CD8-positive, alpha-beta memory T cell (primary cell): ENCODE results near the gene DICER1. TPM values are rescaled to one million over a fixed set of nuclear protein-coding genes. Genes with fewer than 3 reads are reported as not detected.

Source experiments
- CTCF ChIA-PET: fragments of 350-600 bp; sonication (Branson Sonifier 250); formaldehyde crosslinking; loops from one replicate; lab custom pipeline; 2021; ENCODE audit warnings: antibody characterized with exemption; lab: Charles Lee
- POLR2A ChIA-PET: fragments of 350-600 bp; sonication (Branson Sonifier 250); formaldehyde crosslinking; loops from one replicate; lab custom pipeline; 2021; ENCODE audit warnings: antibody characterized with exemption; lab: Charles Lee
- DNase-seq, 5 donors: peaks; one replicate each; pipeline versions ENCODE4 v3.0.0 to v3.0.0-alpha.2; 2020 to 2022; ENCODE audit warnings: mixed read lengths in 1 of 5
- H3K27ac ChIP-seq: one replicate; pipeline ENCODE4 v1.7.0; 2013; ENCODE audit warnings: low read depth, mild to moderate bottlenecking, low read length, moderate library complexity
- H3K27me3 ChIP-seq: 2 replicates; pipeline ENCODE4 v1.7.0; 2013; ENCODE audit warnings: low read length, mild to moderate bottlenecking; ENCODE audit not compliant: insufficient read depth, poor library complexity, severe bottlenecking
- H3K36me3 ChIP-seq: 2 replicates; pipeline ENCODE4 v1.7.0; 2013; ENCODE audit warnings: mild to moderate bottlenecking, low read length, moderate library complexity; ENCODE audit not compliant: insufficient read depth
- H3K4me1 ChIP-seq: 2 replicates; pipeline ENCODE4 v1.7.0; 2013; ENCODE audit warnings: mild to moderate bottlenecking, low read length, moderate library complexity; ENCODE audit not compliant: insufficient read depth
- H3K4me3 ChIP-seq: 2 replicates; pipeline ENCODE4 v1.7.0; 2013; ENCODE audit warnings: mild to moderate bottlenecking, low read length
- H3K9me3 ChIP-seq: 2 replicates; pipeline ENCODE4 v1.7.0; 2013; ENCODE audit warnings: mild to moderate bottlenecking, low read length
- H3K27ac Mint-ChIP-seq, 8 donors: one replicate each; pipeline ENCODE4 v1.8.0; 2020 to 2021; ENCODE audit warnings: mixed read lengths in 8 of 8, mild to moderate bottlenecking in 6 of 8, inconsistent platforms in 3 of 8, moderate library complexity in 3 of 8
- H3K27me3 Mint-ChIP-seq, 2 donors: one replicate each; pipeline ENCODE4 v1.8.0; 2020 to 2021; ENCODE audit warnings: mixed read lengths in 2 of 2, mild to moderate bottlenecking in 1 of 2, moderate library complexity in 1 of 2
- H3K36me3 Mint-ChIP-seq, 3 donors: one replicate each; pipeline ENCODE4 v1.8.0; 2020 to 2021; ENCODE audit warnings: mixed read lengths in 3 of 3, inconsistent platforms in 1 of 3, mild to moderate bottlenecking in 1 of 3
- H3K4me1 Mint-ChIP-seq, 3 donors: one replicate each; pipeline ENCODE4 v1.8.0; 2020 to 2021; ENCODE audit warnings: mixed read lengths in 3 of 3, inconsistent platforms in 1 of 3, mild to moderate bottlenecking in 1 of 3
- H3K4me3 Mint-ChIP-seq, 7 donors: one replicate each; pipeline ENCODE4 v1.8.0; 2020 to 2021; ENCODE audit warnings: mixed read lengths in 7 of 7, mild to moderate bottlenecking in 6 of 7, moderate library complexity in 4 of 7, inconsistent platforms in 2 of 7
- H3K9me3 Mint-ChIP-seq, 5 donors: one replicate each; pipeline ENCODE4 v1.8.0; 2020 to 2022; ENCODE audit warnings: mixed read lengths in 5 of 5, mild to moderate bottlenecking in 3 of 5, moderate library complexity in 2 of 5, inconsistent platforms in 1 of 5
- polyA plus RNA-seq: library from polyadenylated mRNA; unstranded; fragments of 300-500 nt; fragmentation: Illumina TruSeq; gene quantifications from one replicate; pipeline ENCODE4 v1.2.3, GENCODE V29; 2021
- total RNA-seq, 2 experiments: library from RNA; stranded (reverse); gene quantifications; one replicate each; pipeline ENCODE4 v1.2.3, GENCODE V29; 2021

DICER1 gene
- total and polyA plus RNA-seq, 3 experiments from 2014 or later: 15.0 to 62.0 (median 57.9) TPM

- Mint-ChIP-seq H3K4me1 (peaks cover 7 to 15% (median 10%) of the 10 kb centered on the region in 3 donors), H3K4me3 (no peak overlapping the region), H3K27ac (no peak overlapping the region), H3K36me3 (no peaks in the 10 kb centered on the region), H3K9me3 (no peaks in the 10 kb centered on the region), H3K27me3 (no peaks in the 10 kb centered on the region)
- Histone ChIP-seq H3K9me3 (no peaks in the 10 kb centered on the region), H3K4me1 (no peaks in the 10 kb centered on the region), H3K36me3 (no peaks in the 10 kb centered on the region), H3K27ac (no peak overlapping the region), H3K27me3 (no peaks in the 10 kb centered on the region), H3K4me3 (no peak overlapping the region)
- DNase-seq: no peak
- ChIA-PET POLR2A (no interaction called here), CTCF (no interaction called here)
Measured at GRCh38 chr14:95056476-95056875, 100.9 kb downstream of the DICER1 start.

DNA sequence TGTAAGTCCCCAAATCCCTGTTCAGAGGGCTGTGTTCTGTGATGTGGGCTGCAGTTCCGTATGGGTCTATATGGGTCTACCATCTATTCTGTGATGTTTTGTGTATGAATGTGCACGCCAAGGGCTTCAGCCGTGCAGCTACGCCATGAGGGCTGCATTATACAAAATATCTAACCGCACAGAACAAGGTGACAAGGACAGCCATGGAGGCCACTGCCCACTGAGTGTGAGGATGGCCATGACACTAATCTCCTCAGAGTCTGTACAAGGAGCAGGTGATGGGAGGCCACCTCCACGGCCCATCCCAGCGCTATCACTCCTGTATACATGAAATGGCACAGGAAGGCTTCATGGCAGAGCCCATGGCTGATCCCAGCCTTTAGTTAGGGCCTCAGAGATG is 102.0 kb downstream of the DICER1 start:
- Mint-ChIP-seq H3K9me3 (no peaks in the 10 kb centered on the region), H3K4me1 (peaks cover 7 to 15% (median 10%) of the 10 kb centered on the region in 3 donors), H3K27me3 (no peaks in the 10 kb centered on the region), H3K27ac (no peak overlapping the region), H3K4me3 (no peak overlapping the region), H3K36me3 (no peaks in the 10 kb centered on the region)
- CTCF ChIA-PET: no interaction called here
- no peaks in the 10 kb centered on the region for H3K9me3 ChIP-seq
- H3K4me3 ChIP-seq: no peak overlapping the region
- no peaks in the 10 kb centered on the region for H3K27me3 ChIP-seq
- no peak overlapping the region for H3K27ac ChIP-seq
- POLR2A ChIA-PET: no interaction called here
- DNase-seq: no peak
- no peaks in the 10 kb centered on the region for H3K36me3 ChIP-seq
- H3K4me1 ChIP-seq: no peaks in the 10 kb centered on the region

GRCh38 chr14:95054346-95055280 is 102.7 kb downstream of the DICER1 start:
- ChIA-PET POLR2A (no interaction called here), CTCF (no interaction called here)
- Histone ChIP-seq H3K4me3 (no peak overlapping the region), H3K36me3 (no peaks in the 10 kb centered on the region), H3K4me1 (no peaks in the 10 kb centered on the region), H3K27ac (no peak overlapping the region), H3K27me3 (no peaks in the 10 kb centered on the region), H3K9me3 (no peaks in the 10 kb centered on the region)
- no peak for DNase-seq
- H3K27me3 Mint-ChIP-seq: no peaks in the 10 kb centered on the region
- H3K27ac Mint-ChIP-seq: no peak overlapping the region
- H3K9me3 Mint-ChIP-seq: no peaks in the 10 kb centered on the region
- H3K4me1 Mint-ChIP-seq: peaks cover 7 to 15% (median 10%) of the 10 kb centered on the region in 3 donors
- no peak overlapping the region for H3K4me3 Mint-ChIP-seq
- no peaks in the 10 kb centered on the region for H3K36me3 Mint-ChIP-seq

DNA sequence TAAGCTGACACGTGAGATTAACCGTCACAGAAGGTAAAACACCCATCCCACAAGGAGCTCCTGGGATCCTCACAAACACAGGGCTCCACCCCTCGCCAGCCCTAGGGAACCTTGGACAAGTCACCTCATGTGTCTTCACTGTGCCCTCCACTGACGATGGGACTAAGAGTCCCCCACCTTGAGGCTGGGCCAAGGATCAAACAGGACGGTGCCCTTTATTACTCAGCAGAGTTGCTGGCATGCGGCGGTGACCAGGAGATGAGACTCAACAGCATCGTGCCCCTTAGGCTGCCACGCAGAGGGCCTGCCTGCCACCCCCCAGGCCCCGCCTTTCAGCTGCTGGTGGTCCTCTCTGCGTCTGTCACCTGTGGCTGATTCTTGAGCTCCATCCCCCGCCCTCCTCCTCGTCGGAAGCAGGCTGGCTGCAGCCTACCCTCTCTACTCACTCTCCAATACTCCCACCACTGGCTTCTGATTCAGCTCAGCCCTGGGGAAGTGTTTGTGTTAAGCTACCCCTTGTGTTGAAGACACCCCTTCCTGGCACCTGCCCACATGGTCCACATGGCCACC is 105.2 kb downstream of the DICER1 start:
- no peaks in the 10 kb centered on the region for H3K9me3 Mint-ChIP-seq
- CTCF ChIA-PET: no interaction called here
- Histone ChIP-seq H3K4me1 (no peaks in the 10 kb centered on the region), H3K4me3 (no peak overlapping the region), H3K27me3 (no peaks in the 10 kb centered on the region), H3K36me3 (no peaks in the 10 kb centered on the region), H3K27ac (no peak overlapping the region), H3K9me3 (no peaks in the 10 kb centered on the region)
- H3K4me3 Mint-ChIP-seq: no peak overlapping the region
- peak overlapping the region in 1 of 8 donors; percentile 69 for H3K27ac Mint-ChIP-seq
- H3K4me1 Mint-ChIP-seq: no peaks in the 10 kb centered on the region
- H3K36me3 Mint-ChIP-seq: no peaks in the 10 kb centered on the region
- POLR2A ChIA-PET: no interaction called here
- no peak for DNase-seq
- peaks cover 0 to 16% of the 10 kb centered on the region in 2 donors for H3K27me3 Mint-ChIP-seq

DNA sequence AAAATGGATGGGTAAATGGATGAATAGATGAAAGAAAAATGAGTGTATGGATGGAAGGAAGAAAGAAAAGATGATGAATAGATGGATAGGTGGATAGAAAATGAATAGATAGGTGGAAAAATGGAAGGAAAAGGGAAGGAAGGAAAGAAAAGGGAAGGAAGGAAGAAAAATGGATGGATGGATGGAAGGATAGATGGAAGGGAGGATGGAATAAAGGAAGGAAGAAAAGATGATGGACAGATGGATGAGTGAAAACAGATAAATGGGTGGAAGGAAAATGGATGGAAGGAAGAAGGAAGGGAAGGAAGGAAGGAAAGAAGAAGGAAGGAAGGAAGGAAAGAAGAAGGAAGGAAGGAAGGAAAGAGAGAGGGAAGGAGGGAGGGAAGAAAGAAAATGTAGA is 107.4 kb downstream of the DICER1 start:
- Histone ChIP-seq H3K27ac (no peak overlapping the region), H3K4me3 (no peak overlapping the region), H3K36me3 (no peaks in the 10 kb centered on the region), H3K9me3 (no peaks in the 10 kb centered on the region), H3K4me1 (no peaks in the 10 kb centered on the region), H3K27me3 (no peaks in the 10 kb centered on the region)
- Mint-ChIP-seq H3K4me3 (no peak overlapping the region), H3K27ac (peak overlapping the region in 1 of 8 donors; percentile 6), H3K9me3 (no peaks in the 10 kb centered on the region), H3K27me3 (peaks cover 1 to 26% of the 10 kb centered on the region in 2 donors), H3K36me3 (no peaks in the 10 kb centered on the region), H3K4me1 (no peaks in the 10 kb centered on the region)
- DNase-seq: no peak
- ChIA-PET CTCF (no interaction called here), POLR2A (no interaction called here)

GRCh38 chr14:95048771-95049312 is 108.5 kb downstream of the DICER1 start:
- Mint-ChIP-seq H3K9me3 (no peaks in the 10 kb centered on the region), H3K4me1 (no peaks in the 10 kb centered on the region)
- no peak overlapping the region for H3K27ac ChIP-seq

GRCh38 chr14:95047754-95048153 is 109.6 kb downstream of the DICER1 start:
- no peak overlapping the region for H3K27ac Mint-ChIP-seq
- Histone ChIP-seq H3K9me3 (no peaks in the 10 kb centered on the region), H3K27me3 (no peaks in the 10 kb centered on the region), H3K4me1 (no peaks in the 10 kb centered on the region), H3K36me3 (no peaks in the 10 kb centered on the region), H3K4me3 (no peak overlapping the region), H3K27ac (no peak overlapping the region)
- peaks cover 1 to 27% of the 10 kb centered on the region in 2 donors for H3K27me3 Mint-ChIP-seq
- ChIA-PET CTCF (no interaction called here), POLR2A (no interaction called here)
- no peak for DNase-seq
- H3K36me3 Mint-ChIP-seq: no peaks in the 10 kb centered on the region
- H3K9me3 Mint-ChIP-seq: no peaks in the 10 kb centered on the region
- no peaks in the 10 kb centered on the region for H3K4me1 Mint-ChIP-seq
- no peak overlapping the region for H3K4me3 Mint-ChIP-seq

More at GRCh38 chr14:95048771-95049312, 108.5 kb downstream of the DICER1 start:
- CTCF ChIA-PET: no interaction called here
- Histone ChIP-seq H3K36me3 (no peaks in the 10 kb centered on the region), H3K9me3 (no peaks in the 10 kb centered on the region), H3K27me3 (no peaks in the 10 kb centered on the region), H3K4me1 (no peaks in the 10 kb centered on the region), H3K4me3 (no peak overlapping the region)
- Mint-ChIP-seq H3K4me3 (no peak overlapping the region), H3K27ac (no peak overlapping the region), H3K27me3 (peaks cover 1 to 27% of the 10 kb centered on the region in 2 donors), H3K36me3 (no peaks in the 10 kb centered on the region)
- POLR2A ChIA-PET: no interaction called here
- no peak for DNase-seq
